Measurements from ENCODE around the gene RITA1.

Gene RITA1

GRCh38 chr12:113145720-113146551 is 39.6 kb upstream of the RITA1 start:
- POLR2A ChIA-PET (ENCODE audit: low non-redundant PET), result no interaction called here

DNA sequence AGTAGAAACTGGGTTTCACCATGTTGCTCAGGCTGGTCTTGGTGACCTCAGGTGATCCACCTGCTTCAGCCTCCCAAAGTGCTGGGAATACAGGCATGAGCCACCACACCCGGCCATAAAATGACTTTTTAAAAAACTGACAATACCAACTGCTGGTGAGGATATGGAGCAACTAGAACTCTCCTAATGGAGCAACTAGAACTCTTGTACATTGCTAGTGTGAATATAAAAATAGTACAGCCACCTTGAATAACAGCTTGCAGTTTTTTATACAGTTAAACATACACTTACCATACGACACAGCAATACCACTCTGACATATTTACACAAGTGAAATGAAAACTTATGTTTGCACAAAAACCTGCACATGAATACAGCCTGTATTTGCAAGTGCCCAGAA is 38.5 kb upstream of the RITA1 start:
- POLR2A ChIA-PET (ENCODE audit: low non-redundant PET), result no interaction called here
- DNase-seq (ENCODE audit: low spot score), result no peak
- no peak overlapping the region for H3K27ac ChIP-seq
- TF ChIP-seq, protein P1, sequence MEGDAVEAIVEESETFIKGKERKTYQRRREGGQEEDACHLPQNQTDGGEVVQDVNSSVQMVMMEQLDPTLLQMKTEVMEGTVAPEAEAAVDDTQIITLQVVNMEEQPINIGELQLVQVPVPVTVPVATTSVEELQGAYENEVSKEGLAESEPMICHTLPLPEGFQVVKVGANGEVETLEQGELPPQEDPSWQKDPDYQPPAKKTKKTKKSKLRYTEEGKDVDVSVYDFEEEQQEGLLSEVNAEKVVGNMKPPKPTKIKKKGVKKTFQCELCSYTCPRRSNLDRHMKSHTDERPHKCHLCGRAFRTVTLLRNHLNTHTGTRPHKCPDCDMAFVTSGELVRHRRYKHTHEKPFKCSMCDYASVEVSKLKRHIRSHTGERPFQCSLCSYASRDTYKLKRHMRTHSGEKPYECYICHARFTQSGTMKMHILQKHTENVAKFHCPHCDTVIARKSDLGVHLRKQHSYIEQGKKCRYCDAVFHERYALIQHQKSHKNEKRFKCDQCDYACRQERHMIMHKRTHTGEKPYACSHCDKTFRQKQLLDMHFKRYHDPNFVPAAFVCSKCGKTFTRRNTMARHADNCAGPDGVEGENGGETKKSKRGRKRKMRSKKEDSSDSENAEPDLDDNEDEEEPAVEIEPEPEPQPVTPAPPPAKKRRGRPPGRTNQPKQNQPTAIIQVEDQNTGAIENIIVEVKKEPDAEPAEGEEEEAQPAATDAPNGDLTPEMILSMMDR (conservative IDR thresholded peaks at IDR 0.05; ENCODE audit: low read depth), result no peak
- CTCF ChIA-PET, result no interaction called here

More at GRCh38 chr12:113145720-113146551, 39.6 kb upstream of the RITA1 start:
- DNase-seq (ENCODE audit: low spot score), result no peak
- H3K27ac ChIP-seq, result no peak overlapping the region
- CTCF ChIA-PET, result no interaction called here
- TF ChIP-seq, protein P1 (conservative IDR thresholded peaks at IDR 0.05; ENCODE audit: low read depth), result no peak

DNA sequence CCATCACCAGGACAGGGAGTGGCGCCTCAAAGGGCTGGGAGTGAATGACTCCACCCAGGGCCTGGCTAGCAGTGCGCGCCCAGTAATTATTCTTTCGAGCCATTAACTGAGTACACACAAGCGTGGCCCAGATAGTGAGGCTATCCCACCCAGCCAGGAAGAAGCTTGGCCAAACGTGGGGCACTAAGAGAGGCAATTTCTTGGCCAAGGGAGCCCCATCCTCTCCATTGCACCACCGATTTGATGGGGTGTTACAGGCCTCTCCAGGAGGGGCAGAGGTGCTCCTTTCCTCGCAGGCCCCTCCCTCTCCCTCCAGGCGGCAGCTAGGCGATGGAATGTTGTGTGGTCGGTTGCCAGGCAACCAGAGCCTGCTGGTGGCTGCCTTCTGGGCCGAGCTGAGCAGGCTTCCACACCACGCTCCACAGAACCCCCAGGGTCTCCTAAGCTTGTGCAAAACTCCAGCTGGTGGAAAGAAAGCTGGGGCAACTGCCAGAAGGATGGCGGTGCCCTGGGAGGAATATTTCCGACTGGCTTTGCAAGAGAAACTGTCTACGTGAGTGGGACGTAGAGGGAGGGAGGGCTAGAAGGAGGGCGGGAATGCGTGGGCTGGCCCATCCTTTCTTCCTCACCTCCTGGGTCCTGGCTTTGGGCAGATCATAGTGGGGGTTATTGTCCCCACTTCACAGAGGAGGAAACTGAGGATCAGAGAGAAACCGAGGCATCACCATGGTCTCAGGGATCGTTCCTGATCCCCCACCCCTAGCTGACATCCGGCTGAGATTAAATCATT is 36.0 kb upstream of the RITA1 start, which contains the start of gene CFAP73:
CFAP73 (plus strand) TSS at position 364 of the 790 bp plus-strand sequence; CDS start at position 498, 134 bp downstream.
- CTCF ChIA-PET, result interaction anchor here (1.0 to 1.5 kb wide), 3 partner anchors 25 to 113 kb away, joined by 3 to 4 read pairs (median 4); no protein-coding TSS in a partner anchor

DNA sequence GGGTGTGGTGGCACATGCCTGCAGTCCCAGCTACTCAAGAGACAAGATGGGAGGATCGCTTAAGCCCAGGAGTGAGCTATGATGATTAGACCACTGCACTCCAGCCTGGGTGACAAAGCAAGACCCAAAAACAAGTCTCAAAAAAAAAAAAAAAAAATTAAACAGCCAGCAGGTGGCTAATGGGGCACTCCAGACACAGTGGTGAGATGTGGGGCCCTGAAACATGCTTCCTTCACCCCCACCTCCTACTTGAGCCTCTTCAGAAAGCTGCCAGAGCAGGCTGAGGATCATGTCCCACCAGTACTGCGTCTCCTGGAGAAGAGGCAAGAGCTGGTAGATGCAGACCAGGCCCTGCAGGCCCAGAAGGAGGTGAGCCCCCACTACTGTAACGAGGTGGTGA is 33.9 kb upstream of the RITA1 start:
- DNase-seq (ENCODE audit: low spot score), result no peak
- no peak overlapping the region for H3K27ac ChIP-seq
- TF ChIP-seq, protein P1 (conservative IDR thresholded peaks at IDR 0.05; ENCODE audit: low read depth), result no peak
- ChIA-PET POLR2A (ENCODE audit: low non-redundant PET) (interaction anchor here (0.7 kb wide), 1 partner anchor 332 kb away, joined by 4 read pairs; no protein-coding TSS in a partner anchor), CTCF (interaction anchor here (1.0 kb wide), 1 partner anchor 16 kb away, joined by 3 read pairs; the partner anchor contains the start of gene RASAL1)

More for the DNA sequence above, 36.0 kb upstream of the RITA1 start, which contains the start of gene CFAP73:
- H3K27ac ChIP-seq, result peak within 1 kb of the TSS; percentile 51
- POLR2A ChIA-PET (ENCODE audit: low non-redundant PET), result no interaction called here
- DNase-seq (ENCODE audit: low spot score), result peak; percentile 84
- TF ChIP-seq, protein P1 (conservative IDR thresholded peaks at IDR 0.05; ENCODE audit: low read depth), result no peak

- TF ChIP-seq, protein P1 (conservative IDR thresholded peaks at IDR 0.05; ENCODE audit: low read depth), result no peak
- no peak for DNase-seq (ENCODE audit: low spot score)
- POLR2A ChIA-PET (ENCODE audit: low non-redundant PET), result interaction anchor here (0.6 to 0.7 kb wide), 2 partner anchors 333 to 441 kb away, joined by 3 to 4 read pairs; no protein-coding TSS in a partner anchor
- CTCF ChIA-PET, result interaction anchor here (0.8 to 3.1 kb wide), 8 partner anchors 14 to 159 kb away, joined by 3 to 13 read pairs (median 5); partner anchors contain the start of gene RASAL1
- H3K27ac ChIP-seq, result no peak overlapping the region; the same call in 1 of the 2 replicates
Observed at GRCh38 chr12:113152196-113152834, 33.2 kb upstream of the RITA1 start.

All from RWPE1 (cell line).